Neuron (in vitro differentiated cells): ENCODE data around the gene TWNK.

Experiments
- H2AFZ ChIP-seq: one replicate; pipeline ENCODE4 v1.6.1; 2013; ENCODE audit warnings: low read depth, mild to moderate bottlenecking, inconsistent platforms, low read length, moderate library complexity
- H3K27me3 ChIP-seq: one replicate; pipeline ENCODE4 v1.6.1; 2013; ENCODE audit warnings: low read length; ENCODE audit not compliant: insufficient read depth
- H3K36me3 ChIP-seq: one replicate; pipeline ENCODE4 v1.6.1; 2013; ENCODE audit warnings: low read length; ENCODE audit not compliant: insufficient read depth
- H3K4me1 ChIP-seq: one replicate; pipeline ENCODE4 v1.6.1; 2013; ENCODE audit warnings: low read length; ENCODE audit not compliant: insufficient read depth
- H3K4me3 ChIP-seq: 2 replicates; pipeline ENCODE4 v1.5.1; 2013; ENCODE audit warnings: mild to moderate bottlenecking, low read length, moderate library complexity
- H3K9me3 ChIP-seq: one replicate; pipeline ENCODE4 v1.6.1; 2013; ENCODE audit warnings: low read length

The TWNK gene

GRCh38 chr10:101003639-101004206, 16.4 kb downstream of the TWNK start:
- H3K4me3 ChIP-seq = no peak overlapping the region

GRCh38 chr10:101005361-101005760, 18.0 kb downstream of the TWNK start:
- Histone ChIP-seq H2AFZ (no peak overlapping the region), H3K27me3 (no peaks in the 10 kb centered on the region), H3K9me3 (no peaks in the 10 kb centered on the region), H3K4me3 (no peak overlapping the region), H3K4me1 (peaks cover 16% of the 10 kb centered on the region), H3K36me3 (peaks cover 41% of the 10 kb centered on the region)

More at GRCh38 chr10:101003639-101004206, 16.4 kb downstream of the TWNK start:
- Histone ChIP-seq H3K27me3 (no peaks in the 10 kb centered on the region), H3K36me3 (peaks cover 41% of the 10 kb centered on the region), H3K4me1 (peaks cover 19% of the 10 kb centered on the region), H2AFZ (no peak overlapping the region), H3K9me3 (no peaks in the 10 kb centered on the region)

- H3K9me3 ChIP-seq = no peaks in the 10 kb centered on the region
- H3K36me3 ChIP-seq = peaks cover 41% of the 10 kb centered on the region
- no peaks in the 10 kb centered on the region for H3K27me3 ChIP-seq
These were observed 18.7 kb downstream of the TWNK start for GRCh38 chr10:101005869-101006567.

GRCh38 chr10:101006593-101007098, 19.3 kb downstream of the TWNK start:
- Histone ChIP-seq H3K4me1 (peaks cover 6% of the 10 kb centered on the region), H3K4me3 (no peak overlapping the region), H3K36me3 (peaks cover 41% of the 10 kb centered on the region), H2AFZ (no peak overlapping the region), H3K9me3 (no peaks in the 10 kb centered on the region), H3K27me3 (no peaks in the 10 kb centered on the region)

More at GRCh38 chr10:101005869-101006567, 18.7 kb downstream of the TWNK start:
- Histone ChIP-seq H2AFZ (no peak overlapping the region), H3K4me3 (no peak overlapping the region), H3K4me1 (peaks cover 12% of the 10 kb centered on the region)

- H3K27me3 ChIP-seq = no peaks in the 10 kb centered on the region
- H3K4me3 ChIP-seq = no peak overlapping the region
- H2AFZ ChIP-seq = no peak overlapping the region
- no peaks in the 10 kb centered on the region for H3K9me3 ChIP-seq
- peaks cover under 1% of the 10 kb centered on the region for H3K4me1 ChIP-seq
- peaks cover 41% of the 10 kb centered on the region for H3K36me3 ChIP-seq
These were observed 19.9 kb downstream of the TWNK start for GRCh38 chr10:101007099-101007711.

- Histone ChIP-seq H3K4me3 (no peak overlapping the region), H3K9me3 (no peaks in the 10 kb centered on the region)
These were observed 20.8 kb downstream of the TWNK start for GRCh38 chr10:101007915-101008822.

GRCh38 chr10:101008823-101009423, 21.6 kb downstream of the TWNK start:
- H2AFZ ChIP-seq = no peak overlapping the region
- H3K4me1 ChIP-seq = no peaks in the 10 kb centered on the region
- H3K27me3 ChIP-seq = no peaks in the 10 kb centered on the region
- H3K9me3 ChIP-seq = no peaks in the 10 kb centered on the region
- H3K4me3 ChIP-seq = no peak overlapping the region
- H3K36me3 ChIP-seq = peaks cover 28% of the 10 kb centered on the region

More at GRCh38 chr10:101007915-101008822, 20.8 kb downstream of the TWNK start:
- Histone ChIP-seq H3K36me3 (peaks cover 35% of the 10 kb centered on the region), H2AFZ (no peak overlapping the region), H3K4me1 (no peaks in the 10 kb centered on the region), H3K27me3 (no peaks in the 10 kb centered on the region)

GRCh38 chr10:101010329-101010728, 23.0 kb downstream of the TWNK start:
- Histone ChIP-seq H2AFZ (no peak overlapping the region), H3K36me3 (peaks cover 18% of the 10 kb centered on the region), H3K27me3 (peaks cover 3% of the 10 kb centered on the region), H3K4me1 (no peaks in the 10 kb centered on the region), H3K4me3 (no peak overlapping the region), H3K9me3 (no peaks in the 10 kb centered on the region)

GRCh38 chr10:101011517-101012423, 24.4 kb downstream of the TWNK start:
- H2AFZ ChIP-seq = no peak overlapping the region
- peaks cover 18% of the 10 kb centered on the region for H3K27me3 ChIP-seq
- H3K4me3 ChIP-seq = no peak overlapping the region
- no peaks in the 10 kb centered on the region for H3K9me3 ChIP-seq
- H3K4me1 ChIP-seq = no peaks in the 10 kb centered on the region
- peaks cover 6% of the 10 kb centered on the region for H3K36me3 ChIP-seq

- H3K4me3 ChIP-seq = no peak overlapping the region
- H3K27me3 ChIP-seq = peaks cover 26% of the 10 kb centered on the region
- no peaks in the 10 kb centered on the region for H3K36me3 ChIP-seq
- H2AFZ ChIP-seq = no peak overlapping the region
- H3K4me1 ChIP-seq = no peaks in the 10 kb centered on the region
- H3K9me3 ChIP-seq = no peaks in the 10 kb centered on the region
These were observed 25.4 kb downstream of the TWNK start for GRCh38 chr10:101012525-101013364.

GRCh38 chr10:101013365-101013825, 26.1 kb downstream of the TWNK start:
- H3K4me1 ChIP-seq = no peaks in the 10 kb centered on the region
- H3K4me3 ChIP-seq = no peak overlapping the region
- no peak overlapping the region for H2AFZ ChIP-seq

More at GRCh38 chr10:101013365-101013825, 26.1 kb downstream of the TWNK start:
- Histone ChIP-seq H3K9me3 (no peaks in the 10 kb centered on the region), H3K36me3 (no peaks in the 10 kb centered on the region), H3K27me3 (peaks cover 32% of the 10 kb centered on the region)
